ENCODE measurements around the gene PTGER2. TPM values are rescaled to one million over a fixed set of nuclear protein-coding genes. Genes with fewer than 3 reads are reported as not detected.

PTGER2 gene
- total RNA-seq, 1 experiment from 2014 or later = 0.41 TPM

DNA sequence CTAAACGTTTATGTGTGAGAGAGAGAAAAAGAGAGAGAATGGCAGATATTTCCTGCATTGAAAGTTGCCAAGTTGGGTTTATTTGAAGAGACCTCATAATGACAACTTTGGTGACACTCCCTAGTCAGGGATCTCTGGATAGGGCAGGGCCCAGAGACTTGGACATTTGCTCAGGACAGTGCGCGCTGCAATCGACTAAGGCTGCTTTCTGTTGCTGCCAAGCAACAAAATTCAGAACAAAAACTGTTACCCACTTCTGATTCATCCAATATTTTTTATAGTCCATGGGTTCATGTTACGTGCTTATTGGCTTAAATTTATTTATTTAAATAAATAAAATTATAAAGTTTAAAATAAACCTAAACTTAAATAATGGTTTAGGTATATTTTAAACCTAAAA lies 34.2 kb downstream of the PTGER2 start:
- intact Hi-C loops (cut with micrococcal nuclease; ENCODE audit: unreplicated experiment) = no loop called here
- Histone ChIP-seq H3K27ac (ENCODE audit: low read length) (no peak overlapping the region), H3K36me3 (ENCODE audit: control insufficient read depth, insufficient read depth, low read length) (no peaks in the 10 kb centered on the region), H3K4me3 (ENCODE audit: low read depth in 2 of 2, low read length in 2 of 2) (no peak overlapping the region), H3K27me3 (ENCODE audit: control insufficient read depth, insufficient read depth, low read length) (no peaks in the 10 kb centered on the region), H3K4me1 (ENCODE audit: control insufficient read depth, insufficient read depth, low read length) (no peaks in the 10 kb centered on the region), H3K9me3 (ENCODE audit: control insufficient read depth, insufficient read depth, low read depth, low read length) (no peaks in the 10 kb centered on the region)
- ChIA-PET POLR2A (no interaction called here), CTCF (no interaction called here)
- DNase-seq (ENCODE audit: low read depth, low spot score) (no peak), ATAC-seq (no peak)
- TF ChIP-seq TCF7L2 (IDR thresholded peaks at IDR 0.05; ENCODE audit: low read depth, low read length) (no peak), SIN3A (IDR thresholded peaks at IDR 0.05; ENCODE audit: borderline replicate concordance, insufficient read depth, low read depth, low read length) (no peak), POLR2AphosphoS5 (IDR thresholded peaks at IDR 0.05; ENCODE audit: low read depth, low read length) (no peak)
- TF ChIP-seq, protein P1, sequence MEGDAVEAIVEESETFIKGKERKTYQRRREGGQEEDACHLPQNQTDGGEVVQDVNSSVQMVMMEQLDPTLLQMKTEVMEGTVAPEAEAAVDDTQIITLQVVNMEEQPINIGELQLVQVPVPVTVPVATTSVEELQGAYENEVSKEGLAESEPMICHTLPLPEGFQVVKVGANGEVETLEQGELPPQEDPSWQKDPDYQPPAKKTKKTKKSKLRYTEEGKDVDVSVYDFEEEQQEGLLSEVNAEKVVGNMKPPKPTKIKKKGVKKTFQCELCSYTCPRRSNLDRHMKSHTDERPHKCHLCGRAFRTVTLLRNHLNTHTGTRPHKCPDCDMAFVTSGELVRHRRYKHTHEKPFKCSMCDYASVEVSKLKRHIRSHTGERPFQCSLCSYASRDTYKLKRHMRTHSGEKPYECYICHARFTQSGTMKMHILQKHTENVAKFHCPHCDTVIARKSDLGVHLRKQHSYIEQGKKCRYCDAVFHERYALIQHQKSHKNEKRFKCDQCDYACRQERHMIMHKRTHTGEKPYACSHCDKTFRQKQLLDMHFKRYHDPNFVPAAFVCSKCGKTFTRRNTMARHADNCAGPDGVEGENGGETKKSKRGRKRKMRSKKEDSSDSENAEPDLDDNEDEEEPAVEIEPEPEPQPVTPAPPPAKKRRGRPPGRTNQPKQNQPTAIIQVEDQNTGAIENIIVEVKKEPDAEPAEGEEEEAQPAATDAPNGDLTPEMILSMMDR (IDR thresholded peaks at IDR 0.05) = no peak
- TF ChIP-seq, protein P2, sequence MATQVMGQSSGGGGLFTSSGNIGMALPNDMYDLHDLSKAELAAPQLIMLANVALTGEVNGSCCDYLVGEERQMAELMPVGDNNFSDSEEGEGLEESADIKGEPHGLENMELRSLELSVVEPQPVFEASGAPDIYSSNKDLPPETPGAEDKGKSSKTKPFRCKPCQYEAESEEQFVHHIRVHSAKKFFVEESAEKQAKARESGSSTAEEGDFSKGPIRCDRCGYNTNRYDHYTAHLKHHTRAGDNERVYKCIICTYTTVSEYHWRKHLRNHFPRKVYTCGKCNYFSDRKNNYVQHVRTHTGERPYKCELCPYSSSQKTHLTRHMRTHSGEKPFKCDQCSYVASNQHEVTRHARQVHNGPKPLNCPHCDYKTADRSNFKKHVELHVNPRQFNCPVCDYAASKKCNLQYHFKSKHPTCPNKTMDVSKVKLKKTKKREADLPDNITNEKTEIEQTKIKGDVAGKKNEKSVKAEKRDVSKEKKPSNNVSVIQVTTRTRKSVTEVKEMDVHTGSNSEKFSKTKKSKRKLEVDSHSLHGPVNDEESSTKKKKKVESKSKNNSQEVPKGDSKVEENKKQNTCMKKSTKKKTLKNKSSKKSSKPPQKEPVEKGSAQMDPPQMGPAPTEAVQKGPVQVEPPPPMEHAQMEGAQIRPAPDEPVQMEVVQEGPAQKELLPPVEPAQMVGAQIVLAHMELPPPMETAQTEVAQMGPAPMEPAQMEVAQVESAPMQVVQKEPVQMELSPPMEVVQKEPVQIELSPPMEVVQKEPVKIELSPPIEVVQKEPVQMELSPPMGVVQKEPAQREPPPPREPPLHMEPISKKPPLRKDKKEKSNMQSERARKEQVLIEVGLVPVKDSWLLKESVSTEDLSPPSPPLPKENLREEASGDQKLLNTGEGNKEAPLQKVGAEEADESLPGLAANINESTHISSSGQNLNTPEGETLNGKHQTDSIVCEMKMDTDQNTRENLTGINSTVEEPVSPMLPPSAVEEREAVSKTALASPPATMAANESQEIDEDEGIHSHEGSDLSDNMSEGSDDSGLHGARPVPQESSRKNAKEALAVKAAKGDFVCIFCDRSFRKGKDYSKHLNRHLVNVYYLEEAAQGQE (IDR thresholded peaks at IDR 0.05; ENCODE audit: insufficient read depth in 1 of 2, low read depth in 2 of 2, low read length in 1 of 2) = no peak
- in situ Hi-C loops (cut with HindIII; ENCODE audit: low pct_unique_long_range_greater_than_20kb, low sequenced_read_pairs) = no loop called here
- no TSS peak for BruUV-seq (replicated peaks)

DNA sequence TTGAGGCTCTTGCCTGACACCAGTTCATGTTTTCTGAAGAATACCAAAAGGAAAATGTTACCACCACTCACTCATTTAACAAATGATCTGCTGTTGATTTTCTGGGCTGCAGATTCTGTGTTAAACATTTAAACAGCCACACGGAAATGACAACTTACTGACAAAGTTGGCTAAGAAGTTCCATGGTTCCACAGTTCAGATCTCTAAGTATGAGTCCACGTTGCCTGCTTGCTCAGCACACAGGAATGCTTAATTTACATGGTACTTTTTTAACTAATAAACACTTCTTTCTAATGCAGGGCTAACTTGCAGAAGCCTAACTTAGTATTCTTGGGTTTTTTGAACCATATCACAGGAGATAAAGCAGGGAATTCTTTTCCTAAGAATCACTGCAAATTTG lies 34.7 kb downstream of the PTGER2 start:
- Histone ChIP-seq H3K27me3 (ENCODE audit: control insufficient read depth, insufficient read depth, low read length) (no peaks in the 10 kb centered on the region), H3K36me3 (ENCODE audit: control insufficient read depth, insufficient read depth, low read length) (no peaks in the 10 kb centered on the region), H3K9me3 (ENCODE audit: control insufficient read depth, insufficient read depth, low read depth, low read length) (no peaks in the 10 kb centered on the region), H3K4me1 (ENCODE audit: control insufficient read depth, insufficient read depth, low read length) (no peaks in the 10 kb centered on the region), H3K4me3 (ENCODE audit: low read depth in 2 of 2, low read length in 2 of 2) (no peak overlapping the region), H3K27ac (ENCODE audit: low read length) (no peak overlapping the region)
- ChIA-PET POLR2A (no interaction called here), CTCF (no interaction called here)
- in situ Hi-C loops (cut with HindIII; ENCODE audit: low pct_unique_long_range_greater_than_20kb, low sequenced_read_pairs) = no loop called here
- no peak for TF ChIP-seq POLR2AphosphoS5 (IDR thresholded peaks at IDR 0.05; ENCODE audit: low read depth, low read length)
- TF ChIP-seq, protein P2 (IDR thresholded peaks at IDR 0.05; ENCODE audit: insufficient read depth in 1 of 2, low read depth in 2 of 2, low read length in 1 of 2) = no peak
- TF ChIP-seq TCF7L2 (IDR thresholded peaks at IDR 0.05; ENCODE audit: low read depth, low read length) = no peak
- TF ChIP-seq, protein P1 (IDR thresholded peaks at IDR 0.05) = no peak
- TF ChIP-seq SIN3A (IDR thresholded peaks at IDR 0.05; ENCODE audit: borderline replicate concordance, insufficient read depth, low read depth, low read length) = no peak
- intact Hi-C loops (cut with micrococcal nuclease; ENCODE audit: unreplicated experiment) = no loop called here
- BruUV-seq (replicated peaks) = no TSS peak
- no peak for ATAC-seq
- DNase-seq (ENCODE audit: low read depth, low spot score) = no peak
